T-helper 2 cell treated with Interferon-gamma antibody and Interleukin-4, amounts not matched to agents 100 ng/mL and 5 ng/mL, for 36 hours (primary cell): ENCODE data around the gene ADAM12. TPM values are rescaled to one million over a fixed set of nuclear protein-coding genes. Genes with fewer than 3 reads are reported as not detected.

Source experiments
- intact Hi-C: fragments of 100-400 bp; cut with micrococcal nuclease; formaldehyde crosslinking; loops from one replicate; pipeline ENCODE4 v1.15.1; 2023
- total RNA-seq: library from RNA; stranded (reverse); gene quantifications from 2 replicates; pipeline ENCODE4 v1.2.3, GENCODE V29; 2022

ADAM12 gene
- total RNA-seq, 1 donor from 2014 or later: 0.14 TPM

DNA sequence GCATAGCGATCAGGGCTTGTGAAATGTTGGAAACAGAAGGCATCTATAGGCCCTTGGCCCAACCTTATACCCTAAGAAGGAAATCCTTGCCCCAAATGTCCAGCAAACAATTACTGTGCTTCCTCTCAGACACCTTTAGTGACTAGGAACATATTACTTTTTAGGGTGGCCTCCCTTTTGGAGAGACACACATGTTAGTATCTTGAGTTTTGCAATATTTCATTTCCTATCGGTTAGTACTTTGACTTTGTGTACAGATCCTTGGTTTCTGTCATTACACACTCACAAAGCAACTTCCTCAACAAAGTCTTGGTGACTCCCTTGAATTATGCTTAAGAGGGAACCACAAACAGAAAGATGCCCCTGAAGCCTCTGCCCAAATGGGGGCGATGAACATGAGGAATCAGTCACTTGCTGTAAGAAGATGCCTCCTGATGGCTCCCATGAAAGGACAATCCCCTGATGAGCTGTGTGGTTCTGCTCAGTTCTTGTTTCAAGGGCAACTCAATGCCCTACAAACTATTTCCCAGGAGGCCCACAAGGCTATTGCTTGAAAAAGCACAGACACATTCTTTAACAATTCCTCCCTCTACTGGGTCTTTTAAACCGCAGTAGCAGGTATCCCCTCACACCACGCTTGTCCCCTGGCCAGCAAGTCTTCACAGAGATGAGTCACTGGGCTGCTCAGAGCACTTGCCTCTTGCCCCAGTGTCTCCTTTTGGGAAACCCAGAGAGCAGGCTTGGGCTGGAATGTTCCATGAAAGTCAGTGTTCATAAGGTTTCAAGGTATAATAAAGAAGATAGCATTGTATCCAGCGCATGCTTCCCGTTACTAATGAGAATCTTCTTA is 295.7 kb downstream of the ADAM12 start:
- intact Hi-C loops: no loop called here

DNA sequence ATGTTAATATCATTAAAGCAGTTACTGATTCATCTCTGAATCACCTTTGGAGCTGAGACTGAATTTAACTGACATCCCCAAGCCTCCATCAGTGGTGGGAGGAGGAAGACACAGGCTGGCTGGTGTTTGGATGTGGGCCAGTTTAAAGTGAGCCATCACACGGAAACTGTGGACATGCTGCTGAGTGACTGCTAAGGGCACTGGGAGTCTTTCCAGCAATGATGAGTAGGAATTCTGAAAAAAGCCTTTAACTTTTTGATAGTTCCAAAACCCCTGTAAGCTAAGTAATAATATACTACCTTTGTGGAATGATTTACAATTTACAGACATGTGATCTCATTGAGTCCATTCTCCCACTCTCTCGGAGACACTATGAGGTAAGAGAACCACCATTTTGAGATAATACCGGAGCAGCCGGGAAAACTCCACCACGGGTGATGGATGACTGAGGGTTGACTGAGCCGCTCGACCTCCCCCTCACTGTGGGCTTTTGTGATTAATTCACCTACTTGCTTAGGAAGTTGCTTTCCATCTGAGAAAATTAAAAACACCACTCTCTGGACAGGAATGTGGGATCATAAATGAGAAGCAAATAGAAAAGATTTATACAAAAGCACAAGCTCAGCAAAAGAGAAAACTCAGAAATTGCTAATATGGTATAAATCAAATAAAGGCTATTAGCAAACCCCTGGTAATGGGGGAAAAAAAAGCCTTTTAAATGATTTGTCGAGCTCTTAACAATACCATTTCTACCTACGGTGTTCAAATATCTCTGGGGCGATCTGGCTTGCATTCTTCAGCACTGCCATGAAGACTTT is 297.2 kb downstream of the ADAM12 start:
- intact Hi-C loops: no loop called here

DNA sequence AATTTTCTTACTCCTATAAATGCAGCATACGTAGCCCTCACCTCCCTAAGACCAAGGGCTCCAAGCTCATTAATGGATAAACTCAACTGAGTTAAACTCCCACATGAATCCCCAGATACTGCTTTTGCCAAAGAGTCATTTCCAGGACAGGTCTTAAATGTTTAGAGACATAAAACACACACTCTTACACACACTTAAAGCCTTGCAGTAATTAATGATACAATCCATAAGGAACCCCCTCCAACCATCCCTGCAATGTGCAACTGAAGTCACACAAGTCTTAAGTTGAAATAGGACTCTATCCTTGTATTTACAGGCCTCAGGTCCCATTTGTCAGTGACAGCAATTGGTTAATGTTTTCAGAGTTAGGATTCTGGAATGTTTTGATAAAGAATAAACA is 297.8 kb downstream of the ADAM12 start:
- intact Hi-C loops: no loop called here

DNA sequence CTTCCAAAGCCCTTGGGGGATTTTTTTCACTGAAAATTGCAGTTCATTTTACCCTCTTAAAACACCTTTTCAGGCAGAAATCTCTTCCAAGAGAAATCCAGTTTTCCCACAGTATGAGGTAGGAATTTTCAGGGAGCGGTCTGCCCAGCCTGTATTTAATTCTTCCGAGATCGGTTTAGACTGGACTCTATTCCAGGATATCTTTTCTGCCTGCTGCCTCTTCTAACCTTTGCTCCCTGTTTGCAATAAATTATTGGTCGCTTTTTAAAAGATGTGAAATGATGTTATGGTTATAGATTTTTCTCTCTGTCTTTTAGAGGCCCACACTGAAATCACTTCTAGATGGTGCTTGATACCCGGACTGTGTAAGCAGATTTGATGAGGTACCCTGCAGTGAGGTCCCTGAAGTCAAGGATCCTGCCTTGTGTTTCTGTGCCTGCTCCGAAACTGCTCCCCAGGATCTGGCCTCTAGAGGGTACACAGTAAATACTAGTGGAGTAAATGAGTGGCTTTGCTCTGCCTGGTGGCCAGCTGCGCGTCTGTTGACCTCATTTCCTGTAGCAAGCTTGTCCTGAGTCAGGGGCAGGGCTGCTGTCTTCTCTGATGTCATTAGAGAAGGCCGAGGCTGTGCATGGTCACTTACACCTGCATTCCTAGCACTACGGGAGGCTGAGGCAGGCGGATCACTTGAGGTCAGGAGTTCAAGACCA is 300.3 kb downstream of the ADAM12 start:
- intact Hi-C loops: no loop called here

DNA sequence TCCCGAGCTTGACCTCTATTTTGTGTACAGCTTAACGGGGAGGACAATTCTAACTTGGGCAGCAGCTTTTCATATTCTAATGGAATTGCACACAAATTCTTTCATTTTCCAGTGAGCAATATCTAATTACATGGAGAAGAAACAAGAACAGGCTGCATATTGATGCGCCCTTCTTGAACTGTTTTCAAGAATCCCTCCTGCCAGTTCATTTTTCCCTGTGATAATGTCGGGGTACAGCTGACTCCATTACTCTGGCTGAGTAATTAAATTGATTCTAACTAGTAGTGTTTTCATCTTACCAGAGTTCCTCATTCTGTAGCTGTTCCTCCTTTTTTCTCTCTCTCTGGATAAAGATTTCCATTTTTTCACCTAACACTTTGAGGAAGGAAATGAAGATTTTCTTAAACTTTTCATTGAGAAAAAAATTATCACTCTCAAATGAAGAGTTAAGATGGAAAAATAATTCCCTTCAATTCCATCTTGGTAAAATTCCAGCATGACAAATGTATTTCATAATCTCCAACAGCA is 301.1 kb downstream of the ADAM12 start:
- intact Hi-C loops: no loop called here

DNA sequence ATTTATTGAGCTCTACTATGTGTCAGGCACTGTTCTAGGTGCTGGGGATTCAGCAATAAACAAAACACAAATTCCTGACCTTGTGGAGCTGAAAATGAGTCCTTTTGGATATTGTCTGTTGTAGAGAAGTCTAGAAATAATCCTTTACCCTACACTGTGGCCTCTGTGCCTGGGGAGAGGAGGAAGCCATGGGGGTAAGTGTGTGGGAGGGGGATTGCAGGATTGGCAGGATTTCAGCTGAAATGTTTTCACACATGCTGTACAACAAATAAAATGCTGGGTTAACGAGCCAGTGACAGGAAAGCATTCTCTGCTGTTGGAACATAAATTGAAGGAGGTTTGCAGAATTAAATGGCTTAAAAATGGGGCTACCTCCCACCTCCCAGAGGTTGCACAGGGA is 302.5 kb downstream of the ADAM12 start:
- intact Hi-C loops: no loop called here

DNA sequence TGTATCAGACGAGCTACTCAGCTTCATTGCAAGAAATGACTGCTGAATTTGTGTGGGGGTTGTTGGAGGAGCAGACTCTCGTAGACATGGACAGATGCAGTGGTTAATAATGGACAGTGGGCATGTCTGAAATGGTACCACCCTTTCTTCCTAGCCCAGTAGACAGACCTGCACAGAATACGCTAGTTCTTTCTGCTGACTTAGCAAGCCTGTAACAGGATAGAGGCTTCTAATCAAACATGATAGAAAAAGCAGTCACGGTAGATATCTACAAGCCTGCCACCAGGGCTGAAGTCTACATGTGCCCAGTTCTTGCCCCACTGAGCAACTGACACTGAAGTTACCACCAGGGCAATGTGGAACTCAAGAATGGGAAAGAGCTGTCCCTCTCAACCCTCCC is 303.9 kb downstream of the ADAM12 start:
- intact Hi-C loops: no loop called here

DNA sequence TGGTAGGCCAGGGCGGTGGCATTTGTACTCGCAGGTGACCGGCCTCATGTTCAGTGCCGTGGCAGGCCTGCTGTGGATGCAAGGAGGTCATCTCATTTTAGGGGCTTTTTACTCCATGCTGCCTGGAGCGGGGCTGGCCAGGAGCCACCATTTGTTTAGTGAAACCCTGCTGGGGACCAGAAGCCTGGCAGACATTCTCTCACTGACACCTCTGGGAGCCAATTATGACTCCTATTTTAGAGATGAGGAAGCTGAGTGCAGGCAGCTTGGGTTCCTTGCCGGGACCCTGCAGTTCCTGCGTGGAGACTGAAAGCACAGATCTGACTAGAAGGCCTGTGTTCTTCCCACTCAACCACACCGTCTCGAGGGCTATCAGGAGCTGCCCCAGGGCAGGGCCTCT is 305.3 kb downstream of the ADAM12 start:
- intact Hi-C loops: no loop called here

DNA sequence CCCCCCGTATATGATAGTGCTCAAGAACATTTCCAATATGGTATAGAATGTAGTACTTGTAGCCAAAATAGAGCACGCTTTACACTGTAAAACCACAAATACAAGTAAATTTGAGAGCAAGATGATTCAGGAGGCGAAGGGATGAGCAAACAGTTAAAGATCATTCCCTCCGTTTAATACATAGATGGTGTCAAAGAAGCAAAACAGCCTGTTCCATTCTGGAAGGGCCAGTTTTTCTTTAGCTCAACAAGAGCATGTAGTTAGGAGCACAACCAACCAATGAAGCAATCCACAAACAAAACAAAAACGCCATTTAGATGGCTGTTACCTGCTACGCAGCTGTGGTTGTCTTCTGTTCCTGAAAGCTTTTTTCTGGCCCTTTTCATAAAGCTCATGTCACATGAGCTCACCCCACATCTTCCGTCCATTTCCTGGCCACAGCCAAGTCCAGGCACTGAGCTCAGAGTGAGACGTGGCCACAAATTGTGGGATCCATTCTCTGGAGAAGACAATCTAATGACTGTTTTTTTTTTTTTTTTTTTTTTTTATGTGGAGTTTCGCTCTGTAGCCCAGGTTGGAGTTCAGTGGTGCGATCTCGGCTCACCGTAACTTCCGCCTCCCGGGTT is 306.3 kb downstream of the ADAM12 start:
- intact Hi-C loops: no loop called here

DNA sequence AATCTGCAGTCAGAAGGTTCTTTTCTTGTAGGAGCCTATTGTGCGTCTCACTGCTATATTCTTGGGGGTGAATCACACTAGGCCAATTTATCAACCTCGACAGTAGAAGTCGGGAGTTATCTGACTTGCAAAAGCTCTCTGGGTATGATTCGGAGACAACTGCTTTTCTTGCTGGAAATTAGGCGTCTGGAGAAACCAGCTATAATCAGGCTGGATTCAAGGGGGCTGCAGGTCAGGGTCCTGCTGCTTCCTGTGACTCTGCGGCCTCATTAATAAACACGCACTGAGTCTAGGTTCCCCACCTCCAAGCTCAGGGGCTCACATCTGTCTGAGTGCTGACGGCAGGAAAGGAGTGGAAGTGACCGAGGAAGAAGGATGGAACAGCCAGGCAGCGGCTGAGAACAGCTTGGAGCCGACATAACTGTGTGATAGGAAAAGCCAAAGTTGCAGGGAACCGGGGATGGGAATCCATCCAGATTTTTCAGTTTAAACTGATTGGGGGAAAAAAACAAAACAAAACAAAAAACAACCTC is 307.3 kb downstream of the ADAM12 start:
- intact Hi-C loops: no loop called here

DNA sequence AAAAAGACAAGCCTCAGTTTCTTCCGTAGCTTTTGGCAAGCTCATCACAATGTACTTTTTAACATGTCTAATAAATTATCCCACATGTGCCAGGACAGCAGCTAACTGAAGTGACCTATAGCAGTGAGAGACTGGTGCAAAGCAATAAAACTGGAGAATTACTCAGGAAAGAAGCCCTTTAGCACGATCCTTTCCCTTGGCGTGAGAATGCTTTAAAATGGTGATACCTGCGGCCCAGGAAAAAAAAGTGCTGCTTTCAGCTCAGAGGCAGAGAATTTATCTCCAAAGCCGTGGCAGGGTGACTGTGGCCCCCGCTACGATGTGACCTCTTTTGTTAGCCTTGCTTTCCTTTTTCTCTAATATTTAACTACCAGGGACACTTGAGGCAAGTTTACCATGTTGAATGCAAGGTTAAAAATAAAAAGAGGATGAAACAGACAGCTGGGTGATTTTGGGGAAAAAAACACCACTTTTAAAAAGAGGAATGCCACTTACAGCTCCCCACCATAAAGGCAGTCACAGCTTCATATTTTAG is 307.9 kb downstream of the ADAM12 start:
- intact Hi-C loops: no loop called here

DNA sequence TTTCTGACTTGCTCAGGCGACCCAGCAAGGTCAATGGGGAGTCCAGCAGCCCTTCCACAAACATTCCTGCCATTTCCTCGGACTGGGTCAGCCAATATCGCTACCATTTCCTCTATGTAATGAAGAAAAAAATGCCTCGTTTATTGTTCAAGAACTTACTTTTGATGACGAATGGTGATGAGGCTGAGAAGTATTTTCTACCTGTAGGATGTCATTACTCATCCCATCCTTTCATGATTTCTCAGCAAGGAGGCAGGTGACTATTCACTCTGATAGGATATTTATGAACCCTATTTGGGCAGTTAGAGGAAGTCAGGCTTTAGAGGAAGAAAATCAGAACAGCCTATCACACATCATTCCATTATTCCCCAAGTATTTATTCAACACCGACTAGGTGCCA is 313.3 kb downstream of the ADAM12 start:
- intact Hi-C loops: no loop called here

DNA sequence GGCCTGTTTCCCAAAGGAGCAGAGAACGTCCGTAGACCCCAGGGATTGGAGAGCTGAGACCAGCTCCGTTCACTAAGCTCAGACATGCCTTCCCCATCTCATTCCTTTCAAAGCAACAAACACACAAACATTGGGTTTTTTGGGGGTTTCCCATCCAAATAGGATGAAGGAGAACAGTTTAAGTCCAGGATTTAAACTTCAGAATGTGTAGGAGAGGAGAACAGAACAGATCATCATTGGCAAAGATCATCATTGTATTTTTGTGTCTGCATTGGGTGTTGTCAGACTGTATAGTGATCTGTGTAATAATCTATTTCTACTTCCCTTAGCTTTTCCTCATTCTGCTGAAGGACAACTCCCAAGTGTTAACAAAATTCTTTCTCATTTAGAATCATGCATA is 314.0 kb downstream of the ADAM12 start:
- intact Hi-C loops: no loop called here

DNA sequence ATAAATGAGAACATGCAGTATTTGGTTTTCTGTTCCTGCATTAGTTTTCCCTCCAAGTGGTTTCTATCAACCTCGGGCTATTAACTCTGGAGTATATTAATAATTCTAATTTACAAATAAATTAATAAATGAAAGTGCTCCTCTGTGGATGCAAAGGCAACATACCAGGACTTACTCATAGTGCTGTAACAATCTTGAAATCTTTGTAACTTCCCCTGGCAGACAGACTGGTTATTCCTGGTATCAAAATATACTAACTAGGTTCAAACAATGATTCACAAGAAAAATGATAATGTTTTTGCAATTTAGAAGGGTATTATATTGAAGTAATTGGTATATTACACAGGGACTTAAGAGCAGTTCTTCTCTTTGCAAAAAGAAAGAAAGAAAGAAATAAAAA is 314.7 kb downstream of the ADAM12 start:
- intact Hi-C loops: no loop called here

DNA sequence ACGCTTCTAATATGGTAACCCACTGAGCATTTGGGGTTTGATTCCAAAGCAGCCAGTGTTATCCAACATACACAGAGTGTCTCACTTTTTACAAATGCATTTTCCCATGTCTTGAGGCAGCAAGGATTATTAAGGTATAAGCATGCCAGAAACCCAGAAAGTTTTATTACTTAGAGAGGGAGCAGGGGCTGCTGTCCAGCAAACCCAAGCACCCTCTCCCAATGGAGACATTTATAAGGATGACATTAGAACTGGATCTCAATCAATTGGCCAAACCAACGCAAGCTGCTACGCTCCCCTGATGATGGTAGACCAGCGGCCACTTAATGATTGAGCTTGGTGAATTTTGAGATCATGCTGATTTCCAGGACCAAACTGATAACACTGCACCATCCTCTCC is 315.7 kb downstream of the ADAM12 start:
- intact Hi-C loops: no loop called here

DNA sequence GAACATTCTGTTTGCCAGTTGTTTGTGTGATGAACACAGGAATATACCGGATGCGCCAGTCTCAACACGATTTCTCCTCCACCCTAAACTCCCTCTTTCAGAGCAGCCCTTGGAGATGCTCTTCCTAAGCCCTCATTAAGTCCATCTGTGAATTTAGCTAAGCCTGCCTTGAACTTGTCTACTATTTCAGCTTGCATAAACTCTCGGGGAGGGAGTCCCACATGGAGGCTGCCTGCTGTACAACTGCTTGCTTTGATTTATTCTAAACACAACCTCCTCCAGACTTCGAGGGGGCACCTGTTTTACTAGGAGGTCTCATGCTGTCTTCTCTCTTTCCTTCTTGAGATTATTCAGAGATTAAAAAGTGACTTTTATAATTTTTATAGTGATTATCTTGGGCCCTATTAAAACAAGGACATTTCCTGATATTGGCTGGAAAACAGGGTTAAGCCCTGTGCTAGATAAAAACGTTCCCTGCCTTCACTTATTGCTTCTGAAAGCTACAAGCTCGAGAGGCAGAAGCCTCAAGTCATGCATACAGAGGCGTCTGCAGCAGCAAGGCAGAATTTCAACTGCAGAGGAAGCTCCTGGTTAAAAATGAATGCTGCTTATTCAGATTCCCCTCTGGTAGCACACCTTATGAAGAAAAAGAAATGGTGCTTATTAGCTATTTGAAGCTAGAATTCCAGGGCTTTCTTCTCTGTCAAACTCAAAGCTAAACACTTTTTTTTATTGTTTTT is 317.6 kb downstream of the ADAM12 start:
- intact Hi-C loops: no loop called here

DNA sequence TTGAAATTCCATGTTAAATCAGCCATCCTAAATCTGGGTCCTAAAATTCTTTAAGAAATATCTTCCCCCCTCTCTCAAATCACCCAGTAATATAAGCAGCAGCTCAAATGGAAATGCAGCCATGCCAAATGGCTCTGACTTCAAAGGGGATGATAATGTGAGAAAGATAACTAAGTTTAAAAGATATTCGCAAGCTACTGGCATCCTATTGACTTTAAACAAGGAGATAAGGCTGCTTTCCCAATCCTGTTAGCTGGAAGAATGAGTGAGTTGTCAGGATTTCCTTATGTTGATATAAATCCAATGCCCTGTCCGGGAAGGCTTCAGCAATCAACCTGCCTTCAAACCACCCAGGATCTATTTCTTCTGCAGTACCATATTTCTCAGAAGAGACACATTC is 320.0 kb downstream of the ADAM12 start:
- intact Hi-C loops: no loop called here

DNA sequence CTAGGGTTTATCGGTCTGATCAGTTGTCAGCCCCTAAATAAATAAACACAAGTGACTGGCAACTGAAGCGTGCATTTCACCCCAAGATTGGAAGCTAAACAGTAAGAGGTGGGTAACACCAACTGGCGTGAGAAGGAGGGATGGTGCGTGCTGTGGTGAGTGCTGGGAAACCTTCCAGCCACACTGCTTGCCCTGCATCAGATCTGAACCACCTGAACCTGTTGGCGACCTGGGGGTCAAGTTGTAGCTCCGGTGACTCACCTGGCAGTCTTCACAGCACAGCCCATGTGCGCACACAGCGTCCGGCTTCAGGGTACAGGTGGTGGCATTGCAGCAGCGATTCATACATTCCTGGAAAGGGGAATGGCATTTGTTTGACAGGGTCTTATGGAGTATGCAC is 321.8 kb downstream of the ADAM12 start:
- intact Hi-C loops: no loop called here

DNA sequence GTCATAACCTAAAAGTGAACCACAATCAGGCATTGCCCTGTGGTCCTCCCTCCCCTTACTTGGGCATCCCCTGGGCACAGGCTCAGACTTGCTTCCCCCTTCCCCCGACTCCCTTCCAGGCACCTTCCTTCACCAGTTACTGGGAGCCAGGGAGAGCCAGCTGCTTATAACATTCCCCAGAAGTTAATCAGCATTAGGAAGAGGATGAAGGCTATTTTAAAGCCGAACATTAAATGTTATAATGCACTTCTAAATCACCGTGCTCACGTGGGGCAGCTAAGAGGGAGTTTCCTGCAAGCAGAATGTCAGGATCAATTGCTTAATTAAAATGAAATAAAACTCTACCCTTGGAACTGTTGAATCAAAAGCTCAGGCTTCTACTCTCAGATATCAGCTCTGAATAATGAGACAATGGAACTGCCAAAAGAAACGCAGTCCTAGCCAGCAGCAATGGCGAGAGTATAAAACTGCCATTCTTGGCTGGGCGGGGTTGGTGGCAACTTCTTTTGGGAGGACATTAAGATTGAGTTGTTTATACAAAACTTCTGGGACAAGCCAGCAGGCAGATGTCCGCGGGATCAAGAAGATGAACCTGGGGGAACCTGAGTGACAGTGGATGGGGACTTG is 322.4 kb downstream of the ADAM12 start:
- intact Hi-C loops: no loop called here

DNA sequence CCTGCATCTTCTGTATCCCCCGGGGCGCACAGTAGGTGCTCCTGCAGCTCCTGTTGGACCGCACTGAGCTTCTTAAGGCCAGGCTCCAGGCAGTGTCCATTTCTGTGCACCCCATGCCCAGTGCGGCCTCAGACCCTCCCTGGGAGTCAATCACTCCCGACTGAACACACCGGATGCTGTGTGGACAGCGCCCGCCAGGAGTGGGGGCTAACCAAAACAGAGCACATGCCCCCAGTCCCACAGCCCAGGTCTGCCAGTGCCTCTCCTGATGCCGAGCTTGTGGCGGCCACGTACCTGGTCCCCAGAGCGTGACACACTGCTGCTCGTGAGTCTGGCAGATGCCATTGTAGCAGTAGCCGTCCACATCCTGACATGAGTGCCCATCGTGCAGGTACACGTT is 323.8 kb downstream of the ADAM12 start:
- intact Hi-C loops: no loop called here
